GM19372 (cell line): ENCODE results near the gene CSMD2.

ENCODE experiments used
- ATAC-seq: cut with Tn5 transposase; IDR thresholded peaks from one replicate; pipeline ENCODE4 v1.9.1; 2021; ENCODE audit warnings: mild to moderate bottlenecking, low read depth, moderate library complexity; ENCODE audit not compliant: unreplicated experiment

Gene CSMD2

DNA sequence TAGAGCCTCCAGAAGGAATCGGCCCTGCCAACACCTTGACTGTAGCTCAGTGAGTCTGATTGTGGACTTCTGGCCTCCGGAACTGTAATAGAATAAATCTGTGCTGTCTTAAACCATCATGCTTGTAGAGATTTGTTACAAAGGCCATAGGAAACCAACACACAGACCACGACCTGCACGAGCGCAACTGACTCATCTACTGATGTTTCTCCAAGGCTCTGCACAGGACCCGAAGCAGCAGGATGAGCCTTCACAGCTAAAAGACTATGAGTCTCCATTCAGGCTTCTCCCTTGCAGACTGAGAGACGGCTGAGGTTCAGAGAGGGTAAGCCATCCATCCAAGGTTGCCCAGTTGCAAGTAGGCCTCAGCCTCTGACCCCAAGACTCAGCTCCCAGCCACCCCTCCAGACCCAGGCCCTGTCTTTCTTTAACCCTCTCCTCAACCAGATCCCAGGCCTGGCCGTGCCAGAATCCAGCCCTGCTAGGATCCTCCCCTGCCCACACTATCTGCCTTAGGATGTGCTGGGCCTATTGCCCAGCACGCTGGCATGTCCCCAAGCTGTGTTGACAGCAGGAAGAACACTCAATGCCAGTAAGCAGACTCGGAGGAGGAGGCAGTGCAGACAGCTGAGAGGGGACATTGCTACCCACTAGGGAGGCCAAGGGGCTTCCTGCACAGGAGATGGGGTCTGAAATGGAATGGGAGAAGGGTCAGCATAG, 192.2 kb downstream of the CSMD2 start:
- no peak for ATAC-seq

DNA sequence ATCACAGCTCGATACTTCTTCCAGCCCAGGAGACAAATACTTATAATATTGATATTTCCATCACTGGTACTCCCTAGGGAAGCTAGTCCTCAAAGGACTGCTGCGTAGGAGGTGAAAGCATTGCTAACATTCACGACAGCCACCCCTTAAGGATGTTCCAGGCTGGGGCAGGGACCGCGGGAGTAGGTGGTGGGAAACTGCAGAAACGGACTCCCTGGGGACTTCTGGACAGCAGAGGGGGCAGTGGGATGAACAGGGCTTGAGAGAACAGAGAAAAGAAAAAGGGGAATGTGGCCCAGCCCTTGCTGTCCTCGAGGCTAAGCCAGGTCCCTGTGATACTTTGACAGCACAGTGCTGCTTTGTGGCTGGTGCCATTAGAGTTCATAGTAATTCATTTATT, 193.1 kb downstream of the CSMD2 start:
- no peak for ATAC-seq

- no peak for ATAC-seq
Measured at GRCh38 chr1:33971018-33971710, 193.9 kb downstream of the CSMD2 start.

- ATAC-seq = no peak
Measured at GRCh38 chr1:33970148-33970825, 194.7 kb downstream of the CSMD2 start.

GRCh38 chr1:33966346-33967141, 198.5 kb downstream of the CSMD2 start:
- ATAC-seq = no peak

DNA sequence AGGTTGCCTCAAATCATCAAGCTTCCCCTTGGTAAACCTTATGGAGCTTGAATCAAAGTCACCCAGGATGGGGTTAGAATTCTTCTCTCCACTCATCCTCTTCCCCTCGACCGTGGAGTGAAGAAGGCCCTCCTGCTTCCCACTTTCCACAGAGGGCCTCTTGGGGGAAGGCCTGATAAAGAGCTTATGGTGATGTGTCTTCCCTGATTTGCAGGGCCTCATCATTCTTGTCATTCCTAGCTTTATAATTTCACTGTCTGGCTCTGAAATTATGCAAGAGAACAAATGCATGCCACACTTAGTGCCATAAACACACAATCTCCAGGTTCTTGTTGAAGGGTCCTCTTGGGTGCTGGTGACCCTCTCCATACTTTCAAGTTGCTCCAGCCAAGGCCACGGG, 199.9 kb downstream of the CSMD2 start:
- ATAC-seq = no peak

- ATAC-seq = no peak
Measured at GRCh38 chr1:33962061-33962460, 203.0 kb downstream of the CSMD2 start.

GRCh38 chr1:33960188-33960895, 204.7 kb downstream of the CSMD2 start:
- no peak for ATAC-seq

DNA sequence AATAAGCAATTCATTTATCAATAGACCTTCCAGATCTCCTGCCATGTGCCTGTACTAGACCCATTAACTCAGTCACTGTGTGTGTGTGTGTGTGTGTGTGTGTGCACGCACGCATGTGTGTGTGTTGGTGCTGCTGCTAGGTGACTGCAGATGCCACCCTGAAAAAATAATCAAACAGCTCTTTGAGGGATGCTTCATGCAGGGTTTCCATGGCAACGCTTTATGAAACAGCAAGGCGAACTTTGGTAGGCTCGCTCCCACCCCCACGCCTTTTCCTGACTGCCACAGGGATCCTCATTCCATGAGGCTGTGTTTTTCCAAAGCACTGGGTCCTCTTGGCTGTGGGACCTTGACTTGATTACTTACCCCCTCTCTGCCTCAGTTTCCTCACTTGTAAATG, 207.2 kb downstream of the CSMD2 start:
- no peak for ATAC-seq

DNA sequence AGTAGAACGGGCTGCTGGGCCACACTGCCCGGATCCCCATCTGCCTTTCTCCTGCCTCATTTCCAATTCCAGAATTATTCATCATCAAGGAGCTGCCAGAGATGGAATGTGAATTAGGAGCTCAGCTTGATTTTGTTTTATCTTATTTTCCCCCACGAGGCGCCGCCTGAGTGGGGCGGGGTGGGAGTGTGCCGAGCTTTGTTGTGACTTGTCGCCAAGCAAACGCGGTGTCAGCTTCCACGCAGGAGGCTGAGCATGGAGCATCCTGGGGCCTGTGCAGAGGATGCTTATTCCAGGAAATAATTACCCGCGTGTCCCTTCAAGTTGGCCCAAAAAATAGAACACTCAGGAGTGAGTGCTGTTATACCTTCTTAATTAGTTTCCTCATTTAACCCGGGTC, 209.9 kb downstream of the CSMD2 start:
- no peak for ATAC-seq

GRCh38 chr1:33949570-33949969, 215.5 kb downstream of the CSMD2 start:
- ATAC-seq = no peak

- no peak for ATAC-seq
Measured at GRCh38 chr1:33948291-33948690, 216.7 kb downstream of the CSMD2 start.

- no peak for ATAC-seq
Measured at GRCh38 chr1:33946836-33947235, 218.2 kb downstream of the CSMD2 start.

DNA sequence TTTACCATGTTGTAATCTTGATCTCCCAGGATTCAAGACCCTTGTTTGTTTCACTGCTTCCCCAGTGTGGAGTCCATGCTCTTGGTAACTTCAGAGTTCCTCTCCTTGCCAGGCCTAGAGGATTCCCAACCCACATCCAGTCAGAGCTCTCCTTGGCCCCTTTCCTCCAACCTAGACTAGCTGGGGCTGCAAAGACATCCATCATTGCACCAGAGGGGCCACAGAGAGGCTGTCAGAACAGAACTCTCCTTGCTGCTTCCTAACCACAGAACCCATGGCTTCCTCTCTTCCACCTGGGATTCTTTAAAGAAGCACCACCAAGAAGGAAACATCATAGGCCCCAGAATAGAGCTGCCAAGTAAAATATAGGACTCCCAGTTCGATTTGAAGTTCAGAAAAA, 220.2 kb downstream of the CSMD2 start:
- ATAC-seq = no peak

DNA sequence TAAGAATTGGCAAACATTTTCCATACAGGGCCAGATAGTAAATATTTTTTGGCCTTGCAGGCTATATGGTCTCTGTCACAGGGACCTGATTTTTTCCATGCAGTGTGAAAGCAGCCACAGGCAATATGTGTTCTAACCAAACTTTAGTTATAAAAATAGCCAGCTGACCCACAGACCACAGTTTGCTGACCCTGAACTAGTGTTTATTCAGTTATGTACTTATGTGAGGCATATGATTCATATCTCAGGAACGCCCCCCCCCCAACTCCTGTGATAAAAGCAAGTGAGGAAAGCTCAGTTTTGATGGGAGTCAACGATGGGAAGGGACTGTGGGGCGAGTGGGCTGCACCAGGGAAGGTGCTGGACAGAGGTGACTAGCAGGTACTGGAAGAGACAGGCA, 221.1 kb downstream of the CSMD2 start:
- no peak for ATAC-seq

DNA sequence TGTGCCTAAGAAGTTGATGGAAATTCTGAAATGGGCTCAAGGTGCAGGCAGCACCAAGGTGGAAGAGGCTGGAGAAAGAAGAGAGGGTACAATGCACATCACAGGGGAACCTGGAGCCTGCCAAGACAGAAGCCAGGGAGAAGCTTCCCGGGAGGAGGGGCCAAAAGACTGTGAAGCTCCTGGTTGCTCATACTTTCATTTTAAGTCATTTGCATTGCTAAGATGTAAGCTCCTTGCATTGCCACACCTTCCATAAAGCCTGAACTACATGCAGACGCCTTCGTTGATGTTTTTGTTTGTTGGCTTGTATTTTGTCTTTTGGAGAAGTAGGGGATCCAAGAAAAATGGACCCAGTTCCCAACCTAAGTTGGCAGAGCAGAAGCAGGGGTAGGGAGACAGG, 232.2 kb downstream of the CSMD2 start:
- no peak for ATAC-seq

DNA sequence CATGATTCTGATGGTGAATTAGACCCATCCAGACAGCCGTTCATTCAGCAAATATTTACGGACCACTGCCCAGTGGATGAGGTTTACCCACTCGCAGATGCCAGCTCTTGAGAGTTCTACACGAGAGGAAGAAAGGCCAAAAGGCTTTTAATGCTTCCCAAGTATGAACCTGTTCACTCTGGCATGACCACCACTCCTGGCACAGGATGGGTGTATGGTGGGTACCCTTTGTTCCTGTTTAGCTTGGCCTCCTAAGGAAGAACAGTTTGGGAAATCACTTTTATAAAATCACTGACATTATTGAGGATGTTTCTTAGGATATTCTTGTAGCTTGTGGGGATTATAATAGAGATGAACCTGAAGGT, 233.9 kb downstream of the CSMD2 start:
- ATAC-seq = no peak

DNA sequence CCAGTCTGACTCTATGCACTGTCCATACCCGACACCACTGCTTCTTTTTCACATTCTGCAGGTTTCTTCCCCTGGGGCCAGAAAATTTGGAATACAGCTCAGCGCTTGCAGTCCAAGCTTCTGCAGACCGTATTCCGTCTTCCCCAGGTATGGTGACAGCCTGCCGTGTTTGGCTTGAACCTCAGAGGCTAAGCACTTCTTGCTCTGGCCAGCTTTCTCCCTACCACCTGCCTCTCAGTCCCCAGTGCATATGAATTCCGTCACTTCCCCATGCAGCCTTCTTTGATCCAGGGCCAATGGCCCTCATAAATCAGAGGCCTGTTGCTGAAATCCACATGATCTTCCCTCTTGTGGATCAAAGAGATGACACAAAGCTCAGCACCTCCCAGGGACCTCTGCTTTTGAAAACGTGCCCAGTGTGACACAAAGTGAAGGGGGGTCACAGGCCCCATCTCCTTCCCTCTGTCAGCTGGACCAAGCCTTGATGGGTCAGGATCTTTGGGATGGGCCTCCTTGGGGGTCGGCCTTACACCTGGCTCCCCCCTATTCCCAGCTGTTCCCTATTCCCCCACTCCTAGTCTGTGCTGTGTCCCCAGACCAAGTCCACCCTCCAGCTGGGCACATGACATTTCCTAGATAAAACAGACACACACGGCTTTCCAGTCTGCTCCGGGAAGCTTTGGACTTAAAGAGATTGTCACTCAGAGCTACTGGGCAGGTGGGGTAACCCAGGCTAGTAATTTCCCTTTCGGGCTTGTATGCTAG, 234.5 kb downstream of the CSMD2 start:
- no peak for ATAC-seq

GRCh38 chr1:33928251-33928650, 236.8 kb downstream of the CSMD2 start:
- ATAC-seq = no peak

- ATAC-seq = no peak
Measured at GRCh38 chr1:33927721-33928120, 237.3 kb downstream of the CSMD2 start.
